Ascending aorta (tissue), 2 donors: Measurements from ENCODE around the gene MAGEH1. TPM values are rescaled to one million over a fixed set of nuclear protein-coding genes. Genes with fewer than 3 reads are reported as not detected.
A peak's percentile ranks its signal among the peaks of the same experiment; 100 is the strongest.

Experiments used
- DNase-seq, 2 donors: peaks; one replicate each; pipeline ENCODE4 v3.0.0-alpha.2; 2019; ENCODE audit warnings: low spot score in 2 of 2
- H3K27ac ChIP-seq, 2 donors: fragments of 200-600 bp; sonication (generic); one replicate each; pipeline ENCODE4 v1.5.1; 2016 to 2017; ENCODE audit warnings: mild to moderate bottlenecking in 1 of 2
- H3K27me3 ChIP-seq: fragments of 200-600 bp; sonication (generic); one replicate; pipeline ENCODE4 v1.5.1; 2017
- H3K36me3 ChIP-seq, 2 donors: fragments of 200-600 bp; sonication (generic); one replicate each; pipeline ENCODE4 v1.5.1; 2016
- H3K4me1 ChIP-seq, 2 donors: fragments of 200-600 bp; sonication (generic); one replicate each; pipeline ENCODE4 v1.5.1; 2016 to 2017; ENCODE audit warnings: mild to moderate bottlenecking in 1 of 2
- H3K4me3 ChIP-seq, 2 donors: fragments of 200-600 bp; sonication (generic); one replicate each; pipeline ENCODE4 v1.5.1; 2016 to 2017; ENCODE audit warnings: mild to moderate bottlenecking in 1 of 2
- H3K9me3 ChIP-seq, 2 donors: fragments of 200-600 bp; sonication (generic); one replicate each; pipeline ENCODE4 v1.5.1; 2016
- CTCF ChIP-seq, 3 experiments: fragments of 200-600 bp in 2 of 3; fragments of 450-650 bp in 1 of 3; sonication (generic) in 2 of 3; IDR thresholded peaks; one replicate each; pipeline ENCODE4 v1.5.1; 2016 to 2019; ENCODE audit warnings: antibody characterized with exemption in 3 of 3, mild to moderate bottlenecking in 1 of 3, moderate library complexity in 1 of 3
- intact Hi-C: fragments of 100-400 bp; cut with DNase I; formaldehyde crosslinking; loops from one replicate; pipeline ENCODE4 v1.15.1; 2023
- total RNA-seq: library from RNA; depleted of rRNA; stranded (reverse); fragments of >200 nt; gene quantifications from one replicate; pipeline ENCODE4 v1.1.0, GENCODE V29; 2016

MAGEH1 gene
- total RNA-seq, 1 donor from 2014 or later: 37.3 TPM

- Histone ChIP-seq H3K36me3 (no peaks in the 10 kb centered on the region), H3K4me1 (no peaks in the 10 kb centered on the region), H3K27me3 (no peaks in the 10 kb centered on the region), H3K9me3 (no peaks in the 10 kb centered on the region), H3K4me3 (no peak overlapping the region), H3K27ac (no peak overlapping the region)
- no peak for TF ChIP-seq CTCF (IDR thresholded peaks at IDR 0.05)
- intact Hi-C loops: no loop called here
- no peak for DNase-seq
These were observed 33.0 kb downstream of the MAGEH1 start for GRCh38 chrX:55484948-55485347.

DNA sequence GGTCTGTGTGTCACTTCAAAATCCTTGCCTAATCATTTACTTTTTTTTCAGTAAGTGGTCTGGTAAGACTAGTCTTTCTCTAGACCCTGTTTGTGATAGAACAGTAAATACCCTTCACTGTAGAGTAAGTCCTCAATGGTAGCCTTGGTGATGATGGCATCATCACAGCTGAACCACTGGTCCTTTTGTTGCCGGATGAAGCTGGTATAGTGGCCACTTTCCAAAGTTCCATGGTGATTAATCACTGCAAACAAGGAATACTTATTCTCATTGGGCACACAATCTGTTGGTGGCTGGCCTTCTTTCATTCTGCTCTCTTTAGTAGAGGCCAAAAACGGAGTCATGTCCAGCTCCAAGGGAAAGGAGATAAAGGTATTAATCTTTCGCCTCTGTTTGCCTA is 34.8 kb downstream of the MAGEH1 start:
- H3K27ac ChIP-seq: no peak overlapping the region
- intact Hi-C loops: no loop called here
- no peaks in the 10 kb centered on the region for H3K27me3 ChIP-seq
- no peak overlapping the region for H3K4me3 ChIP-seq
- DNase-seq: peak in 1 of 2 donors; percentile 60
- no peaks in the 10 kb centered on the region for H3K9me3 ChIP-seq
- H3K4me1 ChIP-seq: no peaks in the 10 kb centered on the region
- no peaks in the 10 kb centered on the region for H3K36me3 ChIP-seq
- no peak for TF ChIP-seq CTCF (IDR thresholded peaks at IDR 0.05)

- H3K27me3 ChIP-seq: no peaks in the 10 kb centered on the region
- no peaks in the 10 kb centered on the region for H3K9me3 ChIP-seq
- H3K4me1 ChIP-seq: no peaks in the 10 kb centered on the region
- no peak for TF ChIP-seq CTCF (IDR thresholded peaks at IDR 0.05)
- no peaks in the 10 kb centered on the region for H3K36me3 ChIP-seq
- H3K27ac ChIP-seq: no peak overlapping the region
- intact Hi-C loops: no loop called here
- peak in 1 of 2 donors; percentile 45 for DNase-seq
- H3K4me3 ChIP-seq: no peak overlapping the region
These were observed 35.2 kb downstream of the MAGEH1 start for GRCh38 chrX:55487143-55487542.

DNA sequence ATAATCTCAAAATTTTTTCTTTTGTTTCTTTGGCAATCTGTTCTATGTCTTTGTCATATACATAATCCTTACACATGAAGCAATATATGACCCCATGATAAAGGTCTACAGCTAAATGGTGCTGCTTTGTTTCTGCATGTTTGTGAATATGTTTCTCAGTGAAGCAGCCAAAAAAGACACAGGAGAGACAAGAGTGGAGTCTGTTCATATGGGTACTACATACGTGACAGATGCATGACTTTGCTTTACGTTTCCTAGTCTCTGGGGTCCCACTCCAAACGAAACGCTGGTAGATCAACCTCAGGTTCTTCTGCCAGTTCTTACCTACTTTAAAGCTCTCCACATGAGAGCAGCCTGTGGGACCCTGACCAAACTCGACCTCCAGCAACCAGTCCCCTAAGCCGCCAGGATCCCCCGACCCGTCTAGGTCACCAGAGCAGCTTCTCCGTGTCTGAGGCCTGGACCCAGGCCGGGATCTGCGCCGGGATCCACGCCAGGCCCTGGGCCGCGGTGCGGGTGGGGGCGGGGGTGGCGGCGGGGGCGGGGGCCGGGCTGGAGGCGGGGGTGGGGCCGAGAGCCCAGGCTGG is 36.2 kb downstream of the MAGEH1 start:
- Histone ChIP-seq H3K27me3 (no peaks in the 10 kb centered on the region), H3K4me3 (peak overlapping the region; percentile 60 to 79), H3K9me3 (no peaks in the 10 kb centered on the region), H3K36me3 (no peaks in the 10 kb centered on the region), H3K27ac (peak overlapping the region; percentile 91), H3K4me1 (no peaks in the 10 kb centered on the region)
- intact Hi-C loops: no loop called here
- TF ChIP-seq CTCF (IDR thresholded peaks at IDR 0.05): no peak
- peak in 1 of 2 donors; percentile 69 for DNase-seq

DNA sequence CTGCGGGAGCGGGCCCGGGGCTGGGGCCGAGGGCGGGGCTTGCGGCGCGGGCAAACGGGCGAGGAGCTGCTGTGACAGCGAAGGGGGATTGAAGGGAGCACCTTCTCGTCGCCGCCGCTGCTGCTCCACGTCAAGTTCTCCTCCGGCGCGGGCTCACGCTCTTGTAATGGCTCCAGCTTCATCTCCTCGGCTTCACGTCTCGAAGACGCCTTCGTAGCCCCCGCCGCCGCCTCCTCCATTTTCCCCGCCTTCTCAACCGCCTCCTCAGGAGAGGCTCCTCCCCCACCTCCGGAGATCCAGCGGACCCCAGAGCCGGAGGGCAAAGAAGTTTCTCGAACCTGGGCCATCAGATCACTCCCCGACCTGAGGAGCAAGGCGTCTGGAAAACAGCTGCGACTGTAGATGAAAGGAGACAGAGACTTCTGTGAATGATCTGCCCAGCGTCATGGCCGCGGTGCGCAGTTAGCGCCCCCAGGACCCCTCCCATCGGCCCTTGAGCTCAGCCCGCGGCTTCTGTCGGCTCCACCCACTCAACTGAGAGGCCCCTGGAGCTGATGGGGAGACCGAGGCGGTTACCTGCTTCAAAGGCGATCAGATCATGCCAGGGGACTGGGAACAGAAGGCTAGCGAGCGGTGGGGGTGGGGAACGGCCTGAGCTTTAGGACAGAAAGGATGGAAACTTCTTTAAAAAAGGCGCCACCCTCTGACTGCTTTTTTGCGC is 36.8 kb downstream of the MAGEH1 start:
- TF ChIP-seq CTCF (IDR thresholded peaks at IDR 0.05): no peak
- H3K4me3 ChIP-seq: peak overlapping the region; percentile 60 to 79
- intact Hi-C loops: no loop called here
- peak in 1 of 2 donors; percentile 84 for DNase-seq
- H3K36me3 ChIP-seq: no peaks in the 10 kb centered on the region
- no peaks in the 10 kb centered on the region for H3K27me3 ChIP-seq
- H3K4me1 ChIP-seq: no peaks in the 10 kb centered on the region
- H3K9me3 ChIP-seq: no peaks in the 10 kb centered on the region
- H3K27ac ChIP-seq: peak overlapping the region; percentile 91
